CD4-positive, CD25-positive, alpha-beta regulatory T cell (primary cell): ENCODE data around the gene TRUB1. TPM values are rescaled to one million over a fixed set of nuclear protein-coding genes. Genes with fewer than 3 reads are reported as not detected.
A peak's percentile ranks its signal among the peaks of the same experiment; 100 is the strongest.

Source experiments
- ATAC-seq, 2 donors: fragments of 150-1000 bp; cut with Tn5 transposase; one replicate each; pipeline ENCODE4 v1.10.0; 2021; ENCODE audit warnings: low read depth in 2 of 2, moderate number of reproducible peaks in 2 of 2, moderate library complexity in 1 of 2
- DNase-seq, 3 donors: peaks; one replicate each; pipeline versions ENCODE4 v3.0.0 to v3.0.0-alpha.2; 2012 to 2022; ENCODE audit warnings: mixed read lengths in 1 of 3
- H3K27ac ChIP-seq: one replicate; pipeline ENCODE4 v1.7.0; 2013; ENCODE audit warnings: mild to moderate bottlenecking, low read length; ENCODE audit not compliant: insufficient read depth, poor library complexity, severe bottlenecking
- H3K27me3 ChIP-seq: one replicate; pipeline ENCODE4 v1.7.0; 2013; ENCODE audit warnings: low read length; ENCODE audit not compliant: control insufficient read depth, insufficient read depth
- H3K36me3 ChIP-seq: one replicate; pipeline ENCODE4 v1.7.0; 2013; ENCODE audit warnings: mild to moderate bottlenecking, low read length, moderate library complexity; ENCODE audit not compliant: control insufficient read depth, insufficient read depth
- H3K4me1 ChIP-seq: 2 replicates; pipeline ENCODE4 v1.7.0; 2013; ENCODE audit warnings: mild to moderate bottlenecking, low read length; ENCODE audit not compliant: insufficient read depth, control insufficient read depth, poor library complexity, severe bottlenecking
- H3K4me3 ChIP-seq: one replicate; pipeline ENCODE4 v1.7.0; 2013; ENCODE audit warnings: low read depth, mild to moderate bottlenecking, low read length, moderate library complexity
- H3K9me3 ChIP-seq, 2 experiments: 1 replicate in 1 of 2; 2 replicates in 1 of 2; pipeline ENCODE4 v1.7.0; 2013; ENCODE audit warnings: low read length in 2 of 2, mild to moderate bottlenecking in 1 of 2, moderate library complexity in 1 of 2; ENCODE audit not compliant: control insufficient read depth in 2 of 2
- H3K27ac Mint-ChIP-seq, 3 donors: one replicate each; pipeline ENCODE4 v1.8.0; 2020 to 2022; ENCODE audit warnings: mild to moderate bottlenecking in 3 of 3, mixed read lengths in 3 of 3, moderate library complexity in 2 of 3
- H3K27me3 Mint-ChIP-seq: one replicate; pipeline ENCODE4 v1.8.0; 2022; ENCODE audit warnings: mild to moderate bottlenecking, mixed read lengths
- H3K36me3 Mint-ChIP-seq: one replicate; pipeline ENCODE4 v1.8.0; 2020; ENCODE audit warnings: mixed read lengths
- H3K4me1 Mint-ChIP-seq, 4 donors: one replicate each; pipeline ENCODE4 v1.8.0; 2020 to 2022; ENCODE audit warnings: mixed read lengths in 4 of 4, mild to moderate bottlenecking in 1 of 4
- H3K4me3 Mint-ChIP-seq, 4 donors: one replicate each; pipeline ENCODE4 v1.8.0; 2020 to 2022; ENCODE audit warnings: mild to moderate bottlenecking in 4 of 4, mixed read lengths in 4 of 4, moderate library complexity in 3 of 4
- H3K9me3 Mint-ChIP-seq, 7 donors: one replicate each; pipeline ENCODE4 v1.8.0; 2020 to 2022; ENCODE audit warnings: mixed read lengths in 7 of 7, mild to moderate bottlenecking in 3 of 7, moderate library complexity in 2 of 7
- polyA plus RNA-seq, 4 donors: library from polyadenylated mRNA; unstranded; fragments of 300-500 nt; fragmentation: Illumina TruSeq; gene quantifications; one replicate each; pipeline ENCODE4 v1.2.3, GENCODE V29; 2021
- total RNA-seq: library from RNA; stranded (reverse); gene quantifications from one replicate; pipeline ENCODE4 v1.2.3, GENCODE V29; 2022

Gene TRUB1
- total and polyA plus RNA-seq, 5 donors from 2014 or later = 7.4 to 12.1 (median 8.0) TPM

GRCh38 chr10:114957673-114958072 is 19.7 kb downstream of the TRUB1 start:
- H3K27me3 ChIP-seq = no peaks in the 10 kb centered on the region
- no peaks in the 10 kb centered on the region for H3K9me3 Mint-ChIP-seq

GRCh38 chr10:114962441-114962840 is 24.4 kb downstream of the TRUB1 start:
- H3K4me1 Mint-ChIP-seq = peaks cover 7 to 46% (median 37%) of the 10 kb centered on the region in 4 donors
- no peak overlapping the region for H3K4me3 ChIP-seq
- H3K4me1 ChIP-seq = no peaks in the 10 kb centered on the region
- ATAC-seq = no peak
- no peaks in the 10 kb centered on the region for H3K27me3 ChIP-seq
- DNase-seq = no peak
- peak overlapping the region in 1 of 4 donors; percentile 28 for H3K4me3 Mint-ChIP-seq
- H3K9me3 ChIP-seq = peaks cover 0 to 4% of the 10 kb centered on the region in 2 experiments
- H3K36me3 ChIP-seq = peaks cover 31% of the 10 kb centered on the region
- peaks cover 0 to 3% (median 0%) of the 10 kb centered on the region in 7 donors for H3K9me3 Mint-ChIP-seq
- no peaks in the 10 kb centered on the region for H3K27me3 Mint-ChIP-seq
- peaks cover 33% of the 10 kb centered on the region for H3K36me3 Mint-ChIP-seq
- H3K27ac ChIP-seq = no peak overlapping the region
- peak overlapping the region in 1 of 3 donors; percentile 66 for H3K27ac Mint-ChIP-seq

More at GRCh38 chr10:114957673-114958072, 19.7 kb downstream of the TRUB1 start:
- H3K4me3 Mint-ChIP-seq = no peak overlapping the region
- Histone ChIP-seq H3K9me3 (no peaks in the 10 kb centered on the region), H3K4me3 (no peak overlapping the region), H3K36me3 (peaks cover 30% of the 10 kb centered on the region), H3K27ac (no peak overlapping the region), H3K4me1 (no peaks in the 10 kb centered on the region)
- H3K27ac Mint-ChIP-seq = no peak overlapping the region
- peaks cover 35% of the 10 kb centered on the region for H3K36me3 Mint-ChIP-seq
- DNase-seq = no peak
- no peaks in the 10 kb centered on the region for H3K27me3 Mint-ChIP-seq
- no peak for ATAC-seq
- H3K4me1 Mint-ChIP-seq = peaks cover 18 to 44% (median 34%) of the 10 kb centered on the region in 4 donors

GRCh38 chr10:114963908-114964307 is 25.9 kb downstream of the TRUB1 start:
- H3K4me3 ChIP-seq = no peak overlapping the region
- Mint-ChIP-seq H3K36me3 (peaks cover 32% of the 10 kb centered on the region), H3K4me1 (peaks cover 18 to 52% (median 43%) of the 10 kb centered on the region in 4 donors), H3K27me3 (no peaks in the 10 kb centered on the region), H3K4me3 (no peak overlapping the region), H3K9me3 (peaks cover 0 to 3% (median 0%) of the 10 kb centered on the region in 7 donors), H3K27ac (peak overlapping the region in 1 of 3 donors; percentile 58)
- DNase-seq (no peak), ATAC-seq (no peak)
- no peak overlapping the region for H3K27ac ChIP-seq
- H3K36me3 ChIP-seq = peaks cover 31% of the 10 kb centered on the region
- H3K9me3 ChIP-seq = peaks cover 0 to 4% of the 10 kb centered on the region in 2 experiments
- H3K27me3 ChIP-seq = no peaks in the 10 kb centered on the region
- no peaks in the 10 kb centered on the region for H3K4me1 ChIP-seq

DNA sequence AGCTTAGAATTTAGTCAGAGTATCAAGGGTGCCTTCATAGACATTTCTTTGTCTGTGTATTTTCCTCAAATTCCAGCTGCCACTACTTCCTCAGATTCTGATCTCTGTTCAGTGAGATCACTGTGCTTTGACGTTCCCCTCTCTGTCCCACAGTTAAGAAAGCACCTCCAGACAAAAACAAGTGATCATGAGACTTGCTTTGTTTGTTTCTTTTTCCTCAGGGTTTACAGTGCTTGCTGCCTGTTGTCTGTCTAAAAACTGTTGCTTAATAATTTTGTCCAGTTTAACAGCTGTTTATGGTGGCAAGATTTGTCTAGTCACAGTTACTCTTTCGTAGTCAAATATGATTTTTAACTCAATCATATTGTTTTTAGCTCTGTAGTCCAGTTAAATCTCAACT is 29.1 kb downstream of the TRUB1 start:
- H3K9me3 ChIP-seq = peaks cover 0 to 4% of the 10 kb centered on the region in 2 experiments
- Mint-ChIP-seq H3K4me3 (no peak overlapping the region), H3K4me1 (peaks cover 31 to 56% (median 44%) of the 10 kb centered on the region in 4 donors), H3K9me3 (peaks cover 0 to 3% (median 0%) of the 10 kb centered on the region in 7 donors), H3K36me3 (peaks cover 19% of the 10 kb centered on the region), H3K27ac (peak overlapping the region in 1 of 3 donors; percentile 67), H3K27me3 (no peaks in the 10 kb centered on the region)
- no peaks in the 10 kb centered on the region for H3K27me3 ChIP-seq
- H3K4me1 ChIP-seq = no peaks in the 10 kb centered on the region
- DNase-seq (no peak), ATAC-seq (no peak)
- H3K36me3 ChIP-seq = peaks cover 19% of the 10 kb centered on the region
- H3K27ac ChIP-seq = no peak overlapping the region
- no peak overlapping the region for H3K4me3 ChIP-seq

- no peaks in the 10 kb centered on the region for H3K27me3 ChIP-seq
- DNase-seq = peak in 1 of 3 donors; percentile 67
- H3K27ac ChIP-seq = no peak overlapping the region
- Mint-ChIP-seq H3K27ac (peak overlapping the region in 2 of 3 donors; percentile 15 to 52), H3K4me1 (peaks cover 28 to 38% (median 30%) of the 10 kb centered on the region in 4 donors), H3K4me3 (no peak overlapping the region), H3K27me3 (no peaks in the 10 kb centered on the region), H3K9me3 (no peaks in the 10 kb centered on the region), H3K36me3 (peaks cover 30% of the 10 kb centered on the region)
- H3K9me3 ChIP-seq = no peaks in the 10 kb centered on the region
- H3K4me1 ChIP-seq = no peaks in the 10 kb centered on the region
- no peak overlapping the region for H3K4me3 ChIP-seq
- no peak for ATAC-seq
- H3K36me3 ChIP-seq = peaks cover 28% of the 10 kb centered on the region
Observed at GRCh38 chr10:114970515-114970914, 32.5 kb downstream of the TRUB1 start.

GRCh38 chr10:114973306-114973705 is 35.3 kb downstream of the TRUB1 start:
- Mint-ChIP-seq H3K4me1 (peaks cover 13 to 24% (median 17%) of the 10 kb centered on the region in 4 donors), H3K27me3 (no peaks in the 10 kb centered on the region), H3K4me3 (no peak overlapping the region), H3K9me3 (no peaks in the 10 kb centered on the region), H3K36me3 (peaks cover 28% of the 10 kb centered on the region), H3K27ac (no peak overlapping the region)
- no peak overlapping the region for H3K4me3 ChIP-seq
- ATAC-seq = no peak
- H3K27me3 ChIP-seq = no peaks in the 10 kb centered on the region
- peaks cover 28% of the 10 kb centered on the region for H3K36me3 ChIP-seq
- H3K4me1 ChIP-seq = no peaks in the 10 kb centered on the region
- H3K9me3 ChIP-seq = no peaks in the 10 kb centered on the region
- DNase-seq = no peak
- H3K27ac ChIP-seq = no peak overlapping the region

GRCh38 chr10:114973997-114974396 is 36.0 kb downstream of the TRUB1 start:
- no peak overlapping the region for H3K27ac ChIP-seq
- Mint-ChIP-seq H3K9me3 (no peaks in the 10 kb centered on the region), H3K27ac (no peak overlapping the region), H3K4me1 (peaks cover 10 to 20% (median 15%) of the 10 kb centered on the region in 4 donors), H3K36me3 (peaks cover 31% of the 10 kb centered on the region), H3K27me3 (no peaks in the 10 kb centered on the region), H3K4me3 (no peak overlapping the region)
- ATAC-seq (no peak), DNase-seq (no peak)
- peaks cover 28% of the 10 kb centered on the region for H3K36me3 ChIP-seq
- no peaks in the 10 kb centered on the region for H3K4me1 ChIP-seq
- no peak overlapping the region for H3K4me3 ChIP-seq
- H3K27me3 ChIP-seq = no peaks in the 10 kb centered on the region
- H3K9me3 ChIP-seq = no peaks in the 10 kb centered on the region

- Mint-ChIP-seq H3K27me3 (no peaks in the 10 kb centered on the region), H3K4me3 (no peak overlapping the region), H3K36me3 (peaks cover 31% of the 10 kb centered on the region), H3K27ac (peak overlapping the region in 1 of 3 donors; percentile 57), H3K9me3 (no peaks in the 10 kb centered on the region), H3K4me1 (peaks cover 8 to 18% (median 14%) of the 10 kb centered on the region in 4 donors)
- Histone ChIP-seq H3K27ac (no peak overlapping the region), H3K27me3 (no peaks in the 10 kb centered on the region), H3K36me3 (peaks cover 28% of the 10 kb centered on the region), H3K9me3 (no peaks in the 10 kb centered on the region), H3K4me1 (no peaks in the 10 kb centered on the region), H3K4me3 (no peak overlapping the region)
- DNase-seq = no peak
- ATAC-seq = no peak
Observed at GRCh38 chr10:114974625-114975024, 36.6 kb downstream of the TRUB1 start.
